K562 (cell line): ENCODE data around the gene DIPK1B. TPM values are rescaled to one million over a fixed set of nuclear protein-coding genes. Genes with fewer than 3 reads are reported as not detected.
A peak's percentile ranks its signal among the peaks of the same experiment; 100 is the strongest.

Experiments
- ATAC-seq: fragments of 200-7000 bp; cut with Tn5 transposase; 3 replicates; pipeline ENCODE4 v1.9.1; 2020; ENCODE audit warnings: moderate library complexity
- BruUV-seq: library from RNA; stranded (reverse); fragments of 400-500 nt; replicated peaks from 2 replicates; lab custom pipeline; 2021; lab: Mats Ljungman, UMichigan
- CTCF ChIA-PET: fragments of 300-600 bp; formaldehyde crosslinking; extraction: SDS; loops from one replicate; lab custom pipeline; 2021; ENCODE audit warnings: low intra/inter-chr PET ratio; lab: Yijun Ruan, JAX
- POLR2A ChIA-PET: fragments of 300-600, 350-650 bp; sonication (Branson Sonifier 250); formaldehyde crosslinking; extraction: SDS; loops from one replicate; lab custom pipeline; 2021; ENCODE audit warnings: antibody characterized with exemption, inconsistent platforms; lab: Yijun Ruan, JAX
- DNase-seq, 4 experiments: peaks; one replicate each; pipeline versions ENCODE4 v3.0.0 to v3.0.0-alpha.2; 2011 to 2018; ENCODE audit warnings: low spot score in 3 of 4, mixed read lengths in 3 of 4; ENCODE audit errors: extremely low read depth in 1 of 4
- FAIRE-seq: peaks from 2 replicates; lab custom pipeline; 2011; peaks lifted over from hg19 to GRCh38; lab: Jason Lieb, UNC
- H2AFZ ChIP-seq: 2 replicates; pipeline ENCODE4 v1.6.0; 2011; ENCODE audit warnings: low read depth, low read length, control low read depth, inconsistent platforms
- H3K27ac ChIP-seq: fragments of 200-600 bp; 3 replicates; pipeline ENCODE4 v1.8.0; 2011; ENCODE audit warnings: low read depth, mild to moderate bottlenecking, control low read depth, inconsistent platforms, low read length, moderate library complexity, mixed read lengths; ENCODE audit errors: extremely low read depth
- H3K27me3 ChIP-seq, 2 experiments: fragments of 300-600 bp in 1 of 2; 2 replicates in 1 of 2; 3 replicates in 1 of 2; pipeline versions ENCODE4 v1.6.0 to v1.8.0; 2011; ENCODE audit warnings: inconsistent platforms in 2 of 2, low read length in 2 of 2, mild to moderate bottlenecking in 1 of 2, mixed read lengths in 1 of 2, moderate library complexity in 1 of 2; ENCODE audit not compliant: control insufficient read depth in 2 of 2, insufficient read depth in 2 of 2
- H3K36me3 ChIP-seq: fragments of 300-600 bp; 3 replicates; pipeline ENCODE4 v1.8.0; 2011; ENCODE audit warnings: mild to moderate bottlenecking, low read length, inconsistent platforms; ENCODE audit not compliant: control insufficient read depth, insufficient read depth
- H3K4me1 ChIP-seq, 2 experiments: fragments of 200-600 bp in 1 of 2; replicated peaks in 1 of 2; 2 replicates in 1 of 2; 3 replicates in 1 of 2; pipeline versions ENCODE4 v1.5.1 to v1.8.0; 2011; ENCODE audit warnings: inconsistent platforms in 2 of 2, low read length in 2 of 2, mild to moderate bottlenecking in 1 of 2, mixed read lengths in 1 of 2, moderate library complexity in 1 of 2; ENCODE audit not compliant: control insufficient read depth in 2 of 2, insufficient read depth in 2 of 2
- H3K4me2 ChIP-seq: 2 replicates; pipeline ENCODE4 v1.6.1; 2011; ENCODE audit warnings: low read length, control low read depth, inconsistent platforms, mixed read lengths; ENCODE audit not compliant: insufficient read depth
- H3K4me3 ChIP-seq: fragments of 200-600 bp; sonication (generic), shearing (Covaris generic); 2 replicates; pipeline ENCODE4 v1.5.1; 2016; ENCODE audit warnings: control low read depth, inconsistent platforms
- H3K79me2 ChIP-seq: fragments of 200-600 bp; 3 replicates; pipeline ENCODE4 v1.8.0; 2011; ENCODE audit warnings: low read length, inconsistent platforms; ENCODE audit not compliant: control insufficient read depth, insufficient read depth
- H3K9ac ChIP-seq, 2 experiments: 2 replicates each; pipeline versions ENCODE4 v1.6.0 to v1.6.1; 2011; ENCODE audit warnings: low read depth in 2 of 2, low read length in 2 of 2, control low read depth in 1 of 2, inconsistent platforms in 1 of 2, mild to moderate bottlenecking in 1 of 2, mixed read lengths in 1 of 2; ENCODE audit not compliant: insufficient read depth in 1 of 2
- H3K9me1 ChIP-seq: one replicate; pipeline ENCODE4 v1.6.0; 2011; ENCODE audit warnings: inconsistent platforms, mild to moderate bottlenecking, low read length, moderate library complexity; ENCODE audit not compliant: control insufficient read depth, insufficient read depth
- H3K9me3 ChIP-seq: replicated peaks from 2 replicates; pipeline ENCODE4 v1.5.1; 2011; ENCODE audit warnings: low read depth, low read length, inconsistent platforms; ENCODE audit not compliant: control insufficient read depth, insufficient read depth
- H4K20me1 ChIP-seq: replicated peaks from 2 replicates; pipeline ENCODE4 v1.6.1; 2011; ENCODE audit warnings: low read length, inconsistent platforms, mixed read lengths; ENCODE audit not compliant: control insufficient read depth, insufficient read depth
- MAX ChIP-seq: sonication (generic); formaldehyde crosslinking; IDR thresholded peaks from 2 replicates; pipeline ENCODE4 v1.9.0; 2022; ENCODE audit warnings: mild to moderate bottlenecking, missing genetic modification reagents
- TAF7 ChIP-seq: fragments of 450-650 bp; IDR thresholded peaks from 2 replicates; pipeline ENCODE4 v1.6.1; 2016; ENCODE audit warnings: missing genetic modification characterization, missing compliant biosample characterization
- TCFL5 ChIP-seq: fragments of 250-450 bp; sonication (Bioruptor Pico); conservative IDR thresholded peaks from 2 replicates; pipeline ENCODE4 v1.6.1; 2021; ENCODE audit warnings: mild to moderate bottlenecking, moderate library complexity, matching md5 sums
- WGBS: fragments of 100-300 bp; shearing (Covaris generic); methylation state at CpG from one replicate; pipeline ENCODE4 v1.1.6; 2016; ENCODE audit warnings: low coverage, mixed read lengths; ENCODE audit not compliant: insufficient coverage; ENCODE audit errors: missing lambda C conversion rate; 5-methylcytosine and 5-hydroxymethylcytosine counted together
- in situ Hi-C: fragments of 300-500 bp; cut with MboI; formaldehyde crosslinking; loops from 4 replicates; pipeline ENCODE4 v1.15.0; 2018; ENCODE audit warnings: inconsistent platforms, mixed read lengths
- intact Hi-C: fragments of 100-400 bp; cut with micrococcal nuclease; formaldehyde crosslinking; loops from 2 replicates; pipeline ENCODE4 v1.14.2; 2022
- polyA plus RNA-seq, 8 experiments: library from polyadenylated mRNA; depleted of rRNA in 4 of 8; stranded (reverse) in 5 of 8; unstranded in 3 of 8; fragments of >200 nt; fragmentation: Nextera tagmentation in 2 of 8; fragmentation: Illumina TruSeq in 1 of 8; extraction: Ambion mirVana in 2 of 8; extraction: Trizol in 1 of 8; gene quantifications; 2 replicates each; pipeline versions ENCODE4 v1.2.1 to v1.2.3, GENCODE V29; 2011 to 2014; ENCODE audit warnings: inconsistent platforms in 1 of 8, missing spikeins in 1 of 8
- total RNA-seq, 7 experiments: library from RNA; depleted of rRNA in 6 of 7; stranded (reverse); fragments of >200 nt in 6 of 7; fragmentation: Illumina TruSeq in 2 of 7; extraction: Trizol in 2 of 7; gene quantifications; 2 replicates each; pipeline versions ENCODE4 v1.2.1 to v1.2.3, GENCODE V29; 2011 to 2021; ENCODE audit warnings: low replicate concordance in 1 of 7
- TF ChIP-seq, protein P1 (sequence below): sonication (generic); formaldehyde crosslinking; IDR thresholded peaks from 2 replicates; pipeline ENCODE4 v1.8.0; 2022; ENCODE audit warnings: missing genetic modification reagents, mild to moderate bottlenecking, borderline replicate concordance
- TF ChIP-seq, protein P2 (sequence below): sonication (generic); formaldehyde crosslinking; IDR thresholded peaks from 2 replicates; pipeline ENCODE4 v1.8.1; 2023; ENCODE audit warnings: mild to moderate bottlenecking, missing genetic modification reagents
- TF ChIP-seq, protein P3 (sequence below): sonication (generic); formaldehyde crosslinking; IDR thresholded peaks from 2 replicates; pipeline ENCODE4 v1.5.0; 2020; ENCODE audit warnings: missing genetic modification reagents

The DIPK1B gene
- total and polyA plus RNA-seq, 9 of the 15 experiments (the other 6 are each of a cell fraction or from before 2014, with no cell fraction given) = 0.08 to 22.3 (median 5.9) TPM

- Histone ChIP-seq H3K79me2 (no peaks in the 10 kb centered on the region), H3K27me3 (no peaks in the 10 kb centered on the region), H3K9me1 (no peaks in the 10 kb centered on the region), H3K9me3 (peaks cover 6% of the 10 kb centered on the region), H2AFZ (peak overlapping the region; percentile 60), H4K20me1 (no peaks in the 10 kb centered on the region), H3K4me1 (peaks cover 8 to 78% of the 10 kb centered on the region in 2 experiments; a peak in 4 of 5 replicates), H3K4me2 (peak overlapping the region; percentile 2; the same call in 1 of the 2 replicates), H3K9ac (peak overlapping the region in 1 of 2 experiments; percentile 64; a peak in 1 of 4 replicates), H3K36me3 (no peaks in the 10 kb centered on the region)
- BruUV-seq = no TSS peak
- intact Hi-C loops = no loop called here
- in situ Hi-C loops = no loop called here
- no peak for DNase-seq
- ATAC-seq = no peak
- WGBS = 62% methylated on average over 25 of the region's 25 CpGs
- POLR2A ChIA-PET = interaction anchor here (0.6 to 2.6 kb wide), 3 partner anchors 31 to 517 kb away, joined by 3 to 11 read pairs (median 3); partner anchors contain the start of gene TOR4A
- TF ChIP-seq TAF7 = no peak
- 0 out of 2 replicates have a peak, but pooled peaks have one; percentile 27 for TF ChIP-seq MAX
- TF ChIP-seq TCFL5 (CRISPR knock-in tag) = no peak
- TF ChIP-seq, protein P1, sequence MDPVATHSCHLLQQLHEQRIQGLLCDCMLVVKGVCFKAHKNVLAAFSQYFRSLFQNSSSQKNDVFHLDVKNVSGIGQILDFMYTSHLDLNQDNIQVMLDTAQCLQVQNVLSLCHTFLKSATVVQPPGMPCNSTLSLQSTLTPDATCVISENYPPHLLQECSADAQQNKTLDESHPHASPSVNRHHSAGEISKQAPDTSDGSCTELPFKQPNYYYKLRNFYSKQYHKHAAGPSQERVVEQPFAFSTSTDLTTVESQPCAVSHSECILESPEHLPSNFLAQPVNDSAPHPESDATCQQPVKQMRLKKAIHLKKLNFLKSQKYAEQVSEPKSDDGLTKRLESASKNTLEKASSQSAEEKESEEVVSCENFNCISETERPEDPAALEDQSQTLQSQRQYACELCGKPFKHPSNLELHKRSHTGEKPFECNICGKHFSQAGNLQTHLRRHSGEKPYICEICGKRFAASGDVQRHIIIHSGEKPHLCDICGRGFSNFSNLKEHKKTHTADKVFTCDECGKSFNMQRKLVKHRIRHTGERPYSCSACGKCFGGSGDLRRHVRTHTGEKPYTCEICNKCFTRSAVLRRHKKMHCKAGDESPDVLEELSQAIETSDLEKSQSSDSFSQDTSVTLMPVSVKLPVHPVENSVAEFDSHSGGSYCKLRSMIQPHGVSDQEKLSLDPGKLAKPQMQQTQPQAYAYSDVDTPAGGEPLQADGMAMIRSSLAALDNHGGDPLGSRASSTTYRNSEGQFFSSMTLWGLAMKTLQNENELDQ (CRISPR knock-in tag) = no peak
- TF ChIP-seq, protein P2, sequence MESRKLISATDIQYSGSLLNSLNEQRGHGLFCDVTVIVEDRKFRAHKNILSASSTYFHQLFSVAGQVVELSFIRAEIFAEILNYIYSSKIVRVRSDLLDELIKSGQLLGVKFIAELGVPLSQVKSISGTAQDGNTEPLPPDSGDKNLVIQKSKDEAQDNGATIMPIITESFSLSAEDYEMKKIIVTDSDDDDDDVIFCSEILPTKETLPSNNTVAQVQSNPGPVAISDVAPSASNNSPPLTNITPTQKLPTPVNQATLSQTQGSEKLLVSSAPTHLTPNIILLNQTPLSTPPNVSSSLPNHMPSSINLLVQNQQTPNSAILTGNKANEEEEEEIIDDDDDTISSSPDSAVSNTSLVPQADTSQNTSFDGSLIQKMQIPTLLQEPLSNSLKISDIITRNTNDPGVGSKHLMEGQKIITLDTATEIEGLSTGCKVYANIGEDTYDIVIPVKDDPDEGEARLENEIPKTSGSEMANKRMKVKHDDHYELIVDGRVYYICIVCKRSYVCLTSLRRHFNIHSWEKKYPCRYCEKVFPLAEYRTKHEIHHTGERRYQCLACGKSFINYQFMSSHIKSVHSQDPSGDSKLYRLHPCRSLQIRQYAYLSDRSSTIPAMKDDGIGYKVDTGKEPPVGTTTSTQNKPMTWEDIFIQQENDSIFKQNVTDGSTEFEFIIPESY = peak; percentile 35; the same call in 1 of the 2 replicates
- TF ChIP-seq, protein P3, sequence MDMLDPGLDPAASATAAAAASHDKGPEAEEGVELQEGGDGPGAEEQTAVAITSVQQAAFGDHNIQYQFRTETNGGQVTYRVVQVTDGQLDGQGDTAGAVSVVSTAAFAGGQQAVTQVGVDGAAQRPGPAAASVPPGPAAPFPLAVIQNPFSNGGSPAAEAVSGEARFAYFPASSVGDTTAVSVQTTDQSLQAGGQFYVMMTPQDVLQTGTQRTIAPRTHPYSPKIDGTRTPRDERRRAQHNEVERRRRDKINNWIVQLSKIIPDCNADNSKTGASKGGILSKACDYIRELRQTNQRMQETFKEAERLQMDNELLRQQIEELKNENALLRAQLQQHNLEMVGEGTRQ (CRISPR knock-in tag) = peak; percentile 10; the same call in 1 of the 2 replicates
- TF ChIP-seq, all 486 proteins: peak for 3
- Histone ChIP-seq H3K4me3 (no peak overlapping the region), H3K27ac (no peak overlapping the region)
- FAIRE-seq = no peak
- CTCF ChIA-PET = interaction anchor here (0.6 kb wide), 1 partner anchor 115 kb away, joined by 3 read pairs; no protein-coding TSS in a partner anchor
These were observed 48.1 kb downstream of the DIPK1B start for GRCh38 chr9:136760424-136760823.
